ENCODE measurements around the gene EEF2K. TPM values are rescaled to one million over a fixed set of nuclear protein-coding genes. Genes with fewer than 3 reads are reported as not detected.
"Not testable (repeated sequence)": the region's sequence is repeated elsewhere in the genome, so short reads cannot be mapped to it uniquely, and the experiment has no call there.

The EEF2K gene
- total and polyA plus RNA-seq, 3 experiments from 2014 or later: 1.9 to 28.3 (median 27.2) TPM

DNA sequence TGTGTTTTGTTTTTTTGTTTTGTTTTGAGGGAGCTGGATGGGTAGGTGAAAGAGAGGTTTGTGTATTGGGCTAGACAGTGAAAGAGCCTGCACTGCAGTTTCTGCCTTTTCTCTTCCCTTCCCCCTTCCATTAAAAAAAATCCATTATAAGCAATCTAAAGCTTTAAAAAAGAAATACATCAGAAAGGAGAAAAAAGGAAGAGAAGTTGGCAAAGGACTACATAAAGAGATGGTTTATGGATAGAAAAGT, 10.7 kb upstream of the EEF2K start:
- no peaks in the 10 kb centered on the region for H3K9me3 ChIP-seq (ENCODE audit: low read length)
- CTCF ChIA-PET: interaction anchor here (0.8 to 3.6 kb wide), 4 partner anchors 11 to 186 kb away, joined by 3 to 33 read pairs (median 5); partner anchors contain the start of genes EEF2K and POLR3E
- POLR2A ChIA-PET: interaction anchor here (2.4 kb wide), 1 partner anchor 11 kb away, joined by 7 read pairs; the partner anchor contains the start of gene EEF2K
- Mint-ChIP-seq H3K27me3 (peaks cover 0 to 18% of the 10 kb centered on the region in 2 donors), H3K4me3 (peak overlapping the region; percentile 82 to 96 (median 89)), H3K27ac (peak overlapping the region; percentile 88 to 100 (median 96)), H3K9me3 (peaks cover 0 to 7% (median 3%) of the 10 kb centered on the region in 5 donors), H3K36me3 (peaks cover 0 to 9% (median 6%) of the 10 kb centered on the region in 3 donors), H3K4me1 (peaks cover 43 to 64% (median 52%) of the 10 kb centered on the region in 3 donors)
- no peak for DNase-seq
- H3K27me3 ChIP-seq (ENCODE audit: insufficient read depth, low read length, poor library complexity, severe bottlenecking): no peaks in the 10 kb centered on the region
- peaks cover 50% of the 10 kb centered on the region for H3K4me1 ChIP-seq (ENCODE audit: insufficient read depth, low read length)
- peak overlapping the region; percentile 38 for H3K27ac ChIP-seq (ENCODE audit: low read depth, low read length)
- H3K4me3 ChIP-seq (ENCODE audit: low read length): peak overlapping the region; percentile 11
- no peaks in the 10 kb centered on the region for H3K36me3 ChIP-seq (ENCODE audit: insufficient read depth, low read length)

DNA sequence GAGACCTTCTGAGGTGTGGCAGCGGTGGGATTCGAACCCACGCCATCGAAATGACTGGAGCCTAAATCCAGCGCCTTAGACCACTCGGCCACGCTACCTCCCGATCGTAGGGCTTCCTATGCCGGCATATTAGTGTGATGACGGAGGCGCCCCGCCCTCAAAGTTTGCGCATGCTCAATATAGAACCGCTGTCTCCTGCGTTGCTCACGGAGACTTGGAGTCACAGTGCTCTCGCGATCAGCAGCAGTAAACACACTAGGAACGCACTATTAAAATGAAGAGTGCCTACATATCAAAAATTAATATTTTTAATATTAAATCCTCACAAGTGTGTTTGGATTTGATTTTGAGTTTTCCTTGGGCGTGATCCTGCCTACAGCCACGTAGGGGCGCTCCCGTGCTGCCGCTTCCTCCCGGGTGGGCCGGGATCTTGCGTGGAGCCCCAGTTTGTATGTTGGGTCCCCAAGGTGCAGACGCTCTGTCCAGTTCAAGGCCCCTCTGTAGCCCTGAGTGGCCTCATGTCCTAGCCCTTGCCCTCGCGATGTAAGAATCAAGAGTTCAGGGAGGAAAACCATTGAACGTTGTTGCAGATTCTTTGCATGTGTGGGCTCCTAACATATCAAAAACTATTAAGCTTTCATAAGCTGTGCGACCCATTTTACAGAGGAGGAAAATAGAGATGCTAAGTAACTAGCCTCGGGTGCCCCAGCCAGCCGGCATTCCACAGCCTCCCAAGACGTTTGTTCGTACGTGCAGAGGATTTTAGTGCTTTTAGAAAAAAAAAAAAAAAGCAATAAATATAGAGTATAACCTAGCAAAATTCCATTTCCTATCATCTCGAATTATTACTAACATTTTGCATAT, 10.2 kb upstream of the EEF2K start:
- Mint-ChIP-seq H3K9me3 (peaks cover 0 to 7% (median 3%) of the 10 kb centered on the region in 5 donors), H3K36me3 (peaks cover 0 to 6% (median 6%) of the 10 kb centered on the region in 3 donors), H3K4me1 (peaks cover 41 to 60% (median 52%) of the 10 kb centered on the region in 3 donors), H3K4me3 (peak overlapping the region; percentile 82 to 96 (median 89)), H3K27ac (peak overlapping the region; percentile 88 to 100 (median 96)), H3K27me3 (peaks cover 0 to 16% of the 10 kb centered on the region in 2 donors)
- peaks cover 50% of the 10 kb centered on the region for H3K4me1 ChIP-seq (ENCODE audit: insufficient read depth, low read length)
- H3K4me3 ChIP-seq (ENCODE audit: low read length): peak overlapping the region; percentile 63
- peak overlapping the region; percentile 38 for H3K27ac ChIP-seq (ENCODE audit: low read depth, low read length)
- DNase-seq: peak; percentile 79 to 94 (median 89)
- H3K36me3 ChIP-seq (ENCODE audit: insufficient read depth, low read length): no peaks in the 10 kb centered on the region
- no peaks in the 10 kb centered on the region for H3K9me3 ChIP-seq (ENCODE audit: low read length)
- ChIA-PET CTCF (interaction anchor here (0.6 to 3.6 kb wide), 11 partner anchors 8 to 187 kb away, joined by 3 to 33 read pairs (median 4); partner anchors contain the start of genes EEF2K and POLR3E), POLR2A (interaction anchor here (0.7 to 2.4 kb wide), 4 partner anchors 10 to 1633 kb away, joined by 3 to 7 read pairs (median 4); partner anchors contain the start of gene EEF2K)
- H3K27me3 ChIP-seq (ENCODE audit: insufficient read depth, low read length, poor library complexity, severe bottlenecking): no peaks in the 10 kb centered on the region

DNA sequence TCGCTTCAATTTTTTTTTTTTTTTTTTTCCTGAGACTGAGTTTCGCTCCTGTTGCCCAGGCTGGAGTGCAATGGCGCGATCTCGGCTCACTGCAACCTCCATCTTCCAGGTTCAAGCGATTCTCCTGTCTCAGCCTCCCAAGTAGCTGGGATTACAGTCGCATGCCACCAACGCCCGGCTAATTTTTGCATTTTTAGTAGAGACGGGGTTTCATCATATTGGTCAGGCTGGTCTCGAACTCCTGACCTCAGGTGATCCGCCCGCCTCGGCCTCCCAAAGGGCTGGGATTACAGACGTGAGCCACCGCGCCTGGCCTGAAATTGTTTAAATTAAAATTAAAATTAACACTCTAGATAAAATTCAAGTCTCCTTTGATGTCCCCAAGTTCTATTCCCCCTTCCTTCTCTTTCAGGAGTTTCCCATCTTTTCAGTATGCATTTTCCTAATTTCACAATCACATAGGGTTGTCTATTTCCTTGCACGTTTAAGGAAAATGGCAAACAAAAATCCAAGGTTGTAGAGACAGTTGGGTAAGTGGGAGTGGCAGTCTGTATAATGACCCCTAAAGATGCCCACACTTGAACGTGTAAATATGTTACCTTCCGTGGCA, 9.4 kb upstream of the EEF2K start:
- H3K4me3 Mint-ChIP-seq: peak overlapping the region; percentile 63 to 96 (median 89)
- peak overlapping the region in 2 of 8 donors; percentile 36 to 98 for H3K27ac Mint-ChIP-seq
- peaks cover 0 to 12% of the 10 kb centered on the region in 2 donors for H3K27me3 Mint-ChIP-seq
- H3K9me3 Mint-ChIP-seq; H3K4me3 ChIP-seq (ENCODE audit: low read length); DNase-seq; H3K27me3 ChIP-seq (ENCODE audit: insufficient read depth, low read length, poor library complexity, severe bottlenecking); H3K9me3 ChIP-seq (ENCODE audit: low read length); H3K36me3 ChIP-seq (ENCODE audit: insufficient read depth, low read length); H3K36me3 Mint-ChIP-seq: not testable (repeated sequence)
- POLR2A ChIA-PET: interaction anchor here (0.7 to 2.4 kb wide), 3 partner anchors 10 to 1633 kb away, joined by 3 to 7 read pairs (median 3); partner anchors contain the start of gene EEF2K
- CTCF ChIA-PET: interaction anchor here (0.6 to 3.6 kb wide), 8 partner anchors 8 to 104 kb away, joined by 3 to 33 read pairs (median 4); partner anchors contain the start of genes EEF2K and POLR3E
- Histone ChIP-seq H3K4me1 (ENCODE audit: insufficient read depth, low read length) (peaks cover 46% of the 10 kb centered on the region), H3K27ac (ENCODE audit: low read depth, low read length) (peak overlapping the region; percentile 38)
- peaks cover 40 to 52% (median 47%) of the 10 kb centered on the region in 3 donors for H3K4me1 Mint-ChIP-seq

DNA sequence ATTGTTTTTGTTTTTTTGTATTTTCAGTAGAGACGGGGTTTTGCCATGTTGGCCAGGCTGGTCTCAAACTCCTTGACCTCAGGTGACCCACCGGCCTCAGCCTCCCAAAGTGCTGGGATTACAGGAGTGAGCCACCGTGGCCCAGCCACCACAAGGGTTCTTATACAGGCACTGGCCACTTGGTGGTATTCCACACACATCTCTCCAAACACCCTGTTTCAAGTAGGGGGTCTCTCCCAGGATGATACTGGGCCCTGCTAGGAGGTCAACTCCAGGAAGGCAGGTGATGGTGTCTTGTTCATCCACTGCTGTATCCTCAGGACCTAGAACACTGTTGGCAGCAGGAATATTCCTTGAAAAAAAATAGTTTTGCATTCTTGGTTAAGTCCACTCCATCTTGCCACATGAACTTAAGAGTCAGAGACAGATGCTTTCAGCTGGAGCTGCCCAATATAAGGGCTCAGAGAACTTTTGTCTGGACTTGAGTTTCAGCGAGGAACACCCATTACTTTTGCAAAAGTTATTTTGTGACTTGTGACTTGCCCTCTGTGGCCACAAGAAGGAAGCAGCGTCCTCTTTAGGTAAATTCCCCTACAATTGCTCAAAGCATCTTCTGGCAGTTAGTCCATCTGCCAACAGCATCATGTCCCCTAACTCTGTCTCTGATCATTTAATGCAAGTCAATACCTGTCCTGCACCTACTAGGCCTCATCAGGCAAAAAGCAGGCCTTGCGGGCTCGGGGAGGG, 7.4 kb upstream of the EEF2K start:
- Mint-ChIP-seq H3K27ac (peak overlapping the region in 2 of 8 donors; percentile 29 to 86), H3K4me3 (peak overlapping the region in 1 of 7 donors; percentile 75), H3K4me1 (peaks cover 22 to 32% (median 27%) of the 10 kb centered on the region in 3 donors), H3K36me3 (peaks cover 0 to 4% (median 3%) of the 10 kb centered on the region in 3 donors), H3K27me3 (peaks cover 0 to 10% of the 10 kb centered on the region in 2 donors), H3K9me3 (peaks cover 0 to 6% (median 3%) of the 10 kb centered on the region in 5 donors)
- peaks cover 26% of the 10 kb centered on the region for H3K4me1 ChIP-seq (ENCODE audit: insufficient read depth, low read length)
- DNase-seq: no peak
- ChIA-PET POLR2A (no interaction called here), CTCF (interaction anchor here (1.1 to 1.2 kb wide), 2 partner anchors 7 to 10 kb away, joined by 3 read pairs; partner anchors contain the start of gene EEF2K)
- H3K36me3 ChIP-seq (ENCODE audit: insufficient read depth, low read length): no peaks in the 10 kb centered on the region
- no peak overlapping the region for H3K4me3 ChIP-seq (ENCODE audit: low read length)
- H3K27ac ChIP-seq (ENCODE audit: low read depth, low read length): no peak overlapping the region
- H3K9me3 ChIP-seq (ENCODE audit: low read length): no peaks in the 10 kb centered on the region
- no peaks in the 10 kb centered on the region for H3K27me3 ChIP-seq (ENCODE audit: insufficient read depth, low read length, poor library complexity, severe bottlenecking)

GRCh38 chr16:22202261-22202637, 3.8 kb upstream of the EEF2K start:
- H3K27ac ChIP-seq (ENCODE audit: low read depth, low read length): no peak overlapping the region
- peak overlapping the region in 1 of 8 donors; percentile 59 for H3K27ac Mint-ChIP-seq
- CTCF ChIA-PET: interaction anchor here (1.0 to 1.5 kb wide), 2 partner anchors 11 to 95 kb away, joined by 6 read pairs; partner anchors contain the start of gene POLR3E

DNA sequence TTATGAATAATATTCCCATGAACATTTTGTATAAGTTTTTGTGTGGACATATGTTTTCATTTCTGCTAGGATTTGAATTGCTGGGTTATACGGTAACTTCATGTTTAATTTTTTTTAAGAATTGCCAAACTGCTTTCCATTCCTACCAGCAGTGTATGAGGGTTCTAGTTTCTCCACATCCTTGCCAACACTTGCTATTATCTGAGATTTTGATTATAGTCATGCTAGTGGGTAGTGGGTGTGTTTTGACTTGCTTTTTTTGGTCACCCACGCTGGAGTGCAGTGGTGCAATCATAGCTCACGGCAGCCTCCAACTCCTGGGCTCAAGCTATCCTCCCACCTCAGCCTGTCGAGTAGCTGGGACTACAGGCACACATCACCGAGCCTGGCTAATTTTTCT, 3.0 kb upstream of the EEF2K start:
- no peaks in the 10 kb centered on the region for H3K27me3 Mint-ChIP-seq
- no peaks in the 10 kb centered on the region for H3K27me3 ChIP-seq (ENCODE audit: insufficient read depth, low read length, poor library complexity, severe bottlenecking)
- no peaks in the 10 kb centered on the region for H3K36me3 ChIP-seq (ENCODE audit: insufficient read depth, low read length)
- H3K9me3 ChIP-seq (ENCODE audit: low read length): no peaks in the 10 kb centered on the region
- peak overlapping the region in 1 of 7 donors; percentile 11 for H3K4me3 Mint-ChIP-seq
- DNase-seq: no peak
- peak overlapping the region in 1 of 8 donors; percentile 27 for H3K27ac Mint-ChIP-seq
- peaks cover 15% of the 10 kb centered on the region for H3K4me1 ChIP-seq (ENCODE audit: insufficient read depth, low read length)
- peaks cover 0 to 5% (median 0%) of the 10 kb centered on the region in 3 donors for H3K36me3 Mint-ChIP-seq
- H3K9me3 Mint-ChIP-seq: no peaks in the 10 kb centered on the region
- no peak overlapping the region for H3K4me3 ChIP-seq (ENCODE audit: low read length)
- no peak overlapping the region for H3K27ac ChIP-seq (ENCODE audit: low read depth, low read length)
- ChIA-PET CTCF (interaction anchor here (2.2 kb wide), 1 partner anchor 94 kb away, joined by 6 read pairs; the partner anchor contains the start of gene POLR3E), POLR2A (interaction anchor here (0.6 kb wide), 1 partner anchor 22 kb away, joined by 4 read pairs; no protein-coding TSS in a partner anchor)
- peaks cover 16 to 28% (median 21%) of the 10 kb centered on the region in 3 donors for H3K4me1 Mint-ChIP-seq

More at GRCh38 chr16:22202261-22202637, 3.8 kb upstream of the EEF2K start:
- POLR2A ChIA-PET: no interaction called here
- Histone ChIP-seq H3K27me3 (ENCODE audit: insufficient read depth, low read length, poor library complexity, severe bottlenecking) (no peaks in the 10 kb centered on the region), H3K36me3 (ENCODE audit: insufficient read depth, low read length) (no peaks in the 10 kb centered on the region), H3K9me3 (ENCODE audit: low read length) (no peaks in the 10 kb centered on the region), H3K4me1 (ENCODE audit: insufficient read depth, low read length) (peaks cover 6% of the 10 kb centered on the region), H3K4me3 (ENCODE audit: low read length) (no peak overlapping the region)
- peaks cover 0 to 5% (median 0%) of the 10 kb centered on the region in 3 donors for H3K36me3 Mint-ChIP-seq
- DNase-seq: no peak
- H3K4me1 Mint-ChIP-seq: peaks cover 9 to 19% (median 13%) of the 10 kb centered on the region in 3 donors
- no peaks in the 10 kb centered on the region for H3K9me3 Mint-ChIP-seq
- H3K27me3 Mint-ChIP-seq: no peaks in the 10 kb centered on the region
- H3K4me3 Mint-ChIP-seq: peak overlapping the region in 1 of 7 donors; percentile 37

DNA sequence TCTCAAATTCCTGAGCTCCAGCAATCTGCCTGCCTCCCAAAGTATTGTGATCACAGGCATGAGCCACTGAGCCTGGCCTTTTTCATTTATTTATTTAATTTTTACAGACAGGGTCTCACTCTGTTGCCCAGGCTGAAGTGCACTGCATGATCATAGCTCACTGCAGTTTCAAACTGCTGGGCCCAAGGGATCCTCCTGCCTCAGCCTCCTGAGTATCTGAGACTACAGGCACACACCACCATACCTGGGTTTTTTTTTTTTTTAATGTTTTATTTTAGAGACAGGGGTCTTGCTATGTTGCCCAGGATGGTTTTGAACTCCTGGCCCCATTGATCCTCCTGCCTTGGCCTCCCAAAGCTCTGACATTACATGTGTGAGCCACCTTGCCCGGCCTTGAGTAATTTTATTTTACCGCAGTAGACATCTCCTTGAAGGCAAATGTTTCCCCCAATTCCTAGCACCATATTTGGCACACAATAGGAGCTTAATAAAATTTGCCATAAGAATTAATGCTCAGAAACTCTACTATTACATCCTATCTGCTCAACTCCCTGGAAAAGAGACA, 1.9 kb upstream of the EEF2K start:
- Histone ChIP-seq H3K36me3 (ENCODE audit: insufficient read depth, low read length) (no peaks in the 10 kb centered on the region), H3K9me3 (ENCODE audit: low read length) (no peaks in the 10 kb centered on the region), H3K4me3 (ENCODE audit: low read length) (no peak overlapping the region), H3K27me3 (ENCODE audit: insufficient read depth, low read length, poor library complexity, severe bottlenecking) (no peaks in the 10 kb centered on the region), H3K4me1 (ENCODE audit: insufficient read depth, low read length) (peaks cover 19% of the 10 kb centered on the region), H3K27ac (ENCODE audit: low read depth, low read length) (no peak overlapping the region)
- Mint-ChIP-seq H3K9me3 (no peaks in the 10 kb centered on the region), H3K36me3 (peaks cover 0 to 5% (median 0%) of the 10 kb centered on the region in 3 donors), H3K4me3 (peak overlapping the region in 3 of 7 donors; percentile 32 to 92 (median 52)), H3K4me1 (peaks cover 16 to 28% (median 26%) of the 10 kb centered on the region in 3 donors), H3K27me3 (no peaks in the 10 kb centered on the region), H3K27ac (peak overlapping the region in 3 of 8 donors; percentile 47 to 66 (median 53))
- POLR2A ChIA-PET: interaction anchor here (0.6 kb wide), 1 partner anchor 87 kb away, joined by 3 read pairs; no protein-coding TSS in a partner anchor
- DNase-seq: no peak
- CTCF ChIA-PET: interaction anchor here (0.5 to 2.8 kb wide), 6 partner anchors 8 to 114 kb away, joined by 3 to 13 read pairs (median 3); partner anchors contain the start of gene POLR3E

Data from CD8-positive, alpha-beta memory T cell (primary cell).